Measurements from ENCODE around the gene HES5. TPM values are rescaled to one million over a fixed set of nuclear protein-coding genes. Genes with fewer than 3 reads are reported as not detected.
A peak's percentile ranks its signal among the peaks of the same experiment; 100 is the strongest.

Gene HES5
- total and polyA plus RNA-seq, 2 donors (not counting 3 experiments of a cell fraction or from before 2014, with no cell fraction given) = 0.07 TPM; not detected in 1

DNA sequence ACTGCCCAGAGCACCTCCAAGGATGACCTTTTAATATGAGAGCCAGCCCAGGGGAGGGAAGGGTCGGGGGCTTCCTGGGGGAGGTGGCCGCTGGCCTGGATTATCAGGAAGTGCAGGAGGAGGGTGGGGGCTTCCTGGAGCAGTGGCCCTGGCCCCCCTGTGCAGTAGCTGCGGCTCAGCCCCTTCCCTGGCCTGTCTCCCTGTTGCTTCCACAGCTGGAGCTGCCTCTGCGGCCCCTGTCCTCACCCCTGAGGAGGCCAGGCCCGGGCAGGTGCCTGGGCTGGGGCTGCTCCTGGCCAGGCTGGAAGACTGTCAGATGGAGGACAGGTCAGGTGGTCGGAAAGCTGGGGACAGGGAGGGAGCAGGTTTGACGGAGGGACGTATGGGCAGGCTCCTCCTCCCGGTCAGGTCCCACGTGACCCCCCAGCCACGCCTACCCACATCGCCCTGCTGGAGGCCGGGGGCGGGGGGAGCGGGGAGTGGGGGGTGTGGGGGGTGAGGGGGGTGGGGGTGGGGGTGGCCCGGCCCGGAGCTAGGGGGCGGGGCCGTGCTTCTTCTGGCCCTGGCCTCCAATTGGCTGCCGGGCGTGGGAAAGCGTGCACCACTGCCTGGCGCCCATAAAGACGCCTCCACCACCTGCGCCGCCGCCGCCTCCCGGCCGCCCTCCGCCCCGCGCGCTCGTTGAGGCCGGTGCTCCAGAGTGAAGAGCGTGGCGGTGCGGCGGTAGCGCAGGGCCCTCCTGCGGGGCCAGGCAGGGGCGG, 15.9 kb upstream of the HES5 start:
- Histone ChIP-seq H4K20me1 (replicated peaks; ENCODE audit: control insufficient read depth, extremely low read depth, insufficient read depth, low read length) (no peaks in the 10 kb centered on the region), H3K36me3 (ENCODE audit: control insufficient read depth in 2 of 2, extremely low read depth in 1 of 2, insufficient read depth in 2 of 2, low read length in 2 of 2) (no peaks in the 10 kb centered on the region), H3K27ac (ENCODE audit: insufficient read depth, low read depth, low read length) (peak overlapping the region; percentile 80), H3K27me3 (ENCODE audit: control insufficient read depth in 2 of 2, insufficient read depth in 2 of 2, low read length in 2 of 2) (peaks cover 0 to 1% of the 10 kb centered on the region in 2 experiments), H3K9me3 (replicated peaks; ENCODE audit: control insufficient read depth, insufficient read depth, low read length) (no peaks in the 10 kb centered on the region), H3K9me1 (replicated peaks; ENCODE audit: control insufficient read depth, extremely low read depth, insufficient read depth, low read length) (no peaks in the 10 kb centered on the region), H2AFZ (ENCODE audit: low read depth, low read length) (peak overlapping the region; percentile 84), H3K4me1 (ENCODE audit: control insufficient read depth, extremely low read depth, insufficient read depth, low read length) (peaks cover 27% of the 10 kb centered on the region), H3K4me3 (replicated peaks in 1 of 3; ENCODE audit: insufficient read depth in 1 of 3, low read depth in 1 of 3, low read length in 3 of 3) (peak overlapping the region; percentile 51 to 74 (median 67)), H3K79me2 (ENCODE audit: control insufficient read depth, insufficient read depth, low read length) (no peaks in the 10 kb centered on the region), H3K4me2 (ENCODE audit: insufficient read depth, low read length) (peak overlapping the region; percentile 77), H3K9ac (replicated peaks; ENCODE audit: extremely low read depth, insufficient read depth, low read length) (peak overlapping the region; percentile 74)
- DNase-seq (ENCODE audit: low read depth, low spot score) (peak; percentile 84), FAIRE-seq (peak; percentile 93)
- no TSS peak for BruUV-seq (replicated peaks)
- ChIA-PET POLR2A (interaction anchor here (0.6 kb wide), 1 partner anchor 19 kb away, joined by 5 read pairs; the partner anchor contains the start of gene PANK4), CTCF (interaction anchor here (1.0 to 1.2 kb wide), 4 partner anchors 20 to 907 kb away, joined by 3 to 10 read pairs (median 6); partner anchors contain the start of genes FAAP20 and PANK4)
- intact Hi-C loops (cut with micrococcal nuclease) = loop anchor here (1.0 to 2.0 kb wide), 5 partner anchors 20 to 351 kb away; partner anchors contain the start of genes FAAP20, PANK4 and PRXL2B
- dilution Hi-C loops (cut with MboI; ENCODE audit: extremely low pct_ligation_motif_present, low sequenced_read_pairs) = no loop called here
- TF ChIP-seq MYC (IDR thresholded peaks at IDR 0.05; ENCODE audit: low read depth, low read length) (no peak), EZH2 (IDR thresholded peaks at IDR 0.05; ENCODE audit: borderline replicate concordance, low read depth, low read length, severe bottlenecking) (no peak), POLR2AphosphoS5 (IDR thresholded peaks at IDR 0.05; ENCODE audit: insufficient read depth, low read depth, low read length) (peak; percentile 72), GATA2 (IDR thresholded peaks at IDR 0.05; ENCODE audit: insufficient read depth, insufficient read length, low read depth, low read length) (no peak), JUN (IDR thresholded peaks at IDR 0.05; ENCODE audit: borderline replicate concordance, insufficient read depth, insufficient read length, low read depth) (no peak), POLR2A (IDR thresholded peaks at IDR 0.05; ENCODE audit: low read depth, low read length) (peak; percentile 78), FOS (IDR thresholded peaks at IDR 0.05; ENCODE audit: borderline replicate concordance, insufficient read depth, low read length) (no peak)
- TF ChIP-seq, protein P1, sequence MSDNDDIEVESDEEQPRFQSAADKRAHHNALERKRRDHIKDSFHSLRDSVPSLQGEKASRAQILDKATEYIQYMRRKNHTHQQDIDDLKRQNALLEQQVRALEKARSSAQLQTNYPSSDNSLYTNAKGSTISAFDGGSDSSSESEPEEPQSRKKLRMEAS (IDR thresholded peaks at IDR 0.05; ENCODE audit: insufficient read depth, insufficient read length) = peak; percentile 79
- TF ChIP-seq, protein P2, sequence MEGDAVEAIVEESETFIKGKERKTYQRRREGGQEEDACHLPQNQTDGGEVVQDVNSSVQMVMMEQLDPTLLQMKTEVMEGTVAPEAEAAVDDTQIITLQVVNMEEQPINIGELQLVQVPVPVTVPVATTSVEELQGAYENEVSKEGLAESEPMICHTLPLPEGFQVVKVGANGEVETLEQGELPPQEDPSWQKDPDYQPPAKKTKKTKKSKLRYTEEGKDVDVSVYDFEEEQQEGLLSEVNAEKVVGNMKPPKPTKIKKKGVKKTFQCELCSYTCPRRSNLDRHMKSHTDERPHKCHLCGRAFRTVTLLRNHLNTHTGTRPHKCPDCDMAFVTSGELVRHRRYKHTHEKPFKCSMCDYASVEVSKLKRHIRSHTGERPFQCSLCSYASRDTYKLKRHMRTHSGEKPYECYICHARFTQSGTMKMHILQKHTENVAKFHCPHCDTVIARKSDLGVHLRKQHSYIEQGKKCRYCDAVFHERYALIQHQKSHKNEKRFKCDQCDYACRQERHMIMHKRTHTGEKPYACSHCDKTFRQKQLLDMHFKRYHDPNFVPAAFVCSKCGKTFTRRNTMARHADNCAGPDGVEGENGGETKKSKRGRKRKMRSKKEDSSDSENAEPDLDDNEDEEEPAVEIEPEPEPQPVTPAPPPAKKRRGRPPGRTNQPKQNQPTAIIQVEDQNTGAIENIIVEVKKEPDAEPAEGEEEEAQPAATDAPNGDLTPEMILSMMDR (IDR thresholded peaks at IDR 0.05; ENCODE audit: extremely low read depth in 1 of 2, insufficient read depth in 1 of 2, low read depth in 1 of 2, low read length in 2 of 2) = no peak

Data from endothelial cell of umbilical vein (primary cell).